Measurements from ENCODE around the gene GP1BB.

GP1BB gene

DNA sequence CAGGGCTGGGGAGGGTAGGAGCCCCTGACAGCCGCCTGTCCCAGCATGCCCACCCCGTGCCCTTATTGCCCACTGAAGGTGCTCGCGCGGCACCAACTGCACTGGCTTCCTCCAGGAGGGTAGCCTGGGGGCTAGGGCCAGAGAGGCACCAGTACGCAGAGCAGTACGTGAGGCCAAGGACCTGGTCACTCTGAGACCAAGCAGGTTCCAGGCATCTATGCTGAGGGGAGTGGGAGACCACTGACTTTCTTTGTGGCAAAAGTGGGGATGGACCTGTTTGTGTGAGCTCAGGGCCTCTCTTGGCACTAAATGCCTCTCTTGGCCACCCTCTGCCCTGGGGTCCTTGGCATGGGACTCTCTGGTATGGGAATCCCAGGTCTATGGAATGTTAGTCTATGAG lies 10.8 kb downstream of the GP1BB start:
- TF ChIP-seq, protein P1, sequence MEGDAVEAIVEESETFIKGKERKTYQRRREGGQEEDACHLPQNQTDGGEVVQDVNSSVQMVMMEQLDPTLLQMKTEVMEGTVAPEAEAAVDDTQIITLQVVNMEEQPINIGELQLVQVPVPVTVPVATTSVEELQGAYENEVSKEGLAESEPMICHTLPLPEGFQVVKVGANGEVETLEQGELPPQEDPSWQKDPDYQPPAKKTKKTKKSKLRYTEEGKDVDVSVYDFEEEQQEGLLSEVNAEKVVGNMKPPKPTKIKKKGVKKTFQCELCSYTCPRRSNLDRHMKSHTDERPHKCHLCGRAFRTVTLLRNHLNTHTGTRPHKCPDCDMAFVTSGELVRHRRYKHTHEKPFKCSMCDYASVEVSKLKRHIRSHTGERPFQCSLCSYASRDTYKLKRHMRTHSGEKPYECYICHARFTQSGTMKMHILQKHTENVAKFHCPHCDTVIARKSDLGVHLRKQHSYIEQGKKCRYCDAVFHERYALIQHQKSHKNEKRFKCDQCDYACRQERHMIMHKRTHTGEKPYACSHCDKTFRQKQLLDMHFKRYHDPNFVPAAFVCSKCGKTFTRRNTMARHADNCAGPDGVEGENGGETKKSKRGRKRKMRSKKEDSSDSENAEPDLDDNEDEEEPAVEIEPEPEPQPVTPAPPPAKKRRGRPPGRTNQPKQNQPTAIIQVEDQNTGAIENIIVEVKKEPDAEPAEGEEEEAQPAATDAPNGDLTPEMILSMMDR (IDR thresholded peaks at IDR 0.05; ENCODE audit: insufficient read depth, low read depth, low read length, missing control alignments): no peak
- DNase-seq (ENCODE audit: low read depth): no peak

DNA sequence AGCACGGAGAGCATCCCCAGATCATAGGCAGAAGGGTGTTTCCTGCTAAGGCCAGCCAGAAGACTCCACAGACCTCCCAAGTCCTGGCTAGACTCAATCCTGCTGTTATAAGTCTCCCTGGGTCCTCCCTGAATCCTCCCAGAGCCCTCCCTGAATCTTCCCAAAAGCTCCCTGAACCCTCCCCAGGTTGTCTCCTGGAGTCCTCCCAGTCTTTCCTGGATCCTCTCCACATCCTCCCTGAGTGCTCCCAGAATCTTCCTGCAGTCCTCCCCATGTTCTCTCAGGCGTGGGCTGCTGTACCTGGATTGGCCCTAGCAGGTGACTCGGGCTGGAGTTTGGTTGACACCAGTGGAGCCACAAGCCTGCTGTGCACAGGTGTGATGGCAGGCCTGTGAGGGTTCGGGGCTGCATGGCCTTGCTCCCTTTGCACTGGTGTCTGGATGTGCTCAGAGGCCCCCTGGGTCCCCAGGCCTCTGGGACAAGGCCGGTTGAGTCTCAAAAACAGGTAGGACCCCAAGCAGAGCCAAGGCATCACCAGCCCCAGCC lies 11.6 kb downstream of the GP1BB start:
- TF ChIP-seq, protein P1 (IDR thresholded peaks at IDR 0.05; ENCODE audit: insufficient read depth, low read depth, low read length, missing control alignments): no peak
- H3K4me3 ChIP-seq (ENCODE audit: low read depth, low read length): no peak overlapping the region
- DNase-seq (ENCODE audit: low read depth): no peak

More for the DNA sequence above, 10.8 kb downstream of the GP1BB start:
- no peak overlapping the region for H3K4me3 ChIP-seq (ENCODE audit: low read depth, low read length)

DNA sequence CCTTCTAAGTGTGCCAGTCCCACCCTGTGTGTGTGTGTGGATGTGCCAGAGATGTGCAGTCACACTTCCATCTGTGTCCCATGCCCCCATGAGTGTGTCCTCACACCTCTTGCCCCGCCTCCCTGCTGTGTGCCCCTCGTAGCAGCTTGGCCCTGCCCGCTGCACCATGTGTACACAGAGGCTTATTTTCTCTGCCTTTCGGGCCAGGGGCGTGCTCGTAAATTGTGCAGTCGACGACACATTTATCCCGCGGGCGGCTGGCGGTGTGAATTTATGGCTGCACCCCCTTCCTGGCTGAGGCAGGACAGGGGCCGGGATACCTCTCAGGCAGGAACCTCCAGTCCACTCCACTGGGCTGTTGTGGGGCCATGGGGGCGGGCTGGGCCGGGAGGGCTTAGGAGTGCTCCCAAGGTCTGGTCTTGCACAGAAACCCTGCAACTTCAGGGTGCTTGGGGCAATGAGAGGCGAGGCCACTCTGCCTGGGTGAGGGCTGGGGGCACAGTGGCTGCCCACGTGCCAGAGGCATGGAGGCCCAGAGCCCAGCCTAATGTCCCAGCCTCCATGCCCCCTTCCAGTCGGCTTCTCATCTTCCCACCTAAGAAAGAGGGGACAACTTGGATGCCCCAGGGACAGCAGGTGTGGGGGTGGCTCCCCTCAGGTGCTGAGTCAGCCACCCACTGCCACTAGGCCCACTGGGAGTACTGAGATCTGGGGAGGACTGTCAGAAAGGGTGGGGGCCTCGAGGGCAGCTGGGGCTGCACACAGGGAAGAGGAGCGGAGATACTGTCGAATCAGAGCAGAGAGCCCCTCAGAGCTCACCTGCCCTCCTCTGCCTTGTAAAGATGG lies 12.5 kb downstream of the GP1BB start:
- no peak for DNase-seq (ENCODE audit: low read depth)
- TF ChIP-seq, protein P1 (IDR thresholded peaks at IDR 0.05; ENCODE audit: insufficient read depth, low read depth, low read length, missing control alignments): no peak
- H3K4me3 ChIP-seq (ENCODE audit: low read depth, low read length): no peak overlapping the region

DNA sequence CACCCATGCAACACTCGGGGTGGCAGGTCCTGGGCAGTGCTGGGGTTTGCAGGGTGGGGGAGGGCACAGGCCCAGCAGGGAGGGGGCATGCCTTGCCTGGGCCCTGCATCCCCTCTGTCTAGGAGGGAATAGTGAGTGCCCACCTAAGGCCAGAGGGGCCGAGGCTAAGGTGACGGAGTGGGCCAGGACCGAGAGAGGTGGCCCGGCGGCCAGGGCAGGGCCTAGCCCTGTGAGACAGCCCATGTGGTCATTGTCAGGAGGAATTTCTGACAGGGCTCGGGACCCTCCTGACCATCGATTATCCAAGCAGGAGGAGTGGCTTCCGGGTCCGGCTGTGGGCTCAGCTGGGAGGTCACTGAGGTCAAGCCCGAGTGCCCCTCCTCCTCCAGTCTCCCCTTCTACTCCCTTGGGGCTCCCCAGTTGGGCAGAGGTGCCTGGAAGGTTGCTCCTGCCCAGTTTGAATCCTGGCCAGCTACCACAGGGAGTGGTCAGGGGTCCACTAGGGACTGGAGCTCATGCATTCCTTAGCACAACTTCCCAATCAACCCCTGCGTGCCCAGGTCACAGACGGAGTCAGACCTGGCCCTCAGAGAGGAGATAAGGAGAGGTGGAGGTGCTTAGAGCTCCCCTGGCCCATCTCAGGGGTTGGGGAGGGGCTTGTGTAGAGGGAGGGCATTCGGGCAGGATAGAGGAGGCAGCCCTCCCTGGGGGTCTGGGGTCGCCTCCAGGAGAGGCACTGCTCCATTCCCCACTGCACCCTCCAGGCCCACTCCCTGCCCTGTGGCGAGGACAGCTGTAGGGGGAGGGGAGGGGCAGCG lies 14.7 kb downstream of the GP1BB start:
- no peak for DNase-seq (ENCODE audit: low read depth)
- no peak overlapping the region for H3K4me3 ChIP-seq (ENCODE audit: low read depth, low read length)
- TF ChIP-seq, protein P1 (IDR thresholded peaks at IDR 0.05; ENCODE audit: insufficient read depth, low read depth, low read length, missing control alignments): no peak

DNA sequence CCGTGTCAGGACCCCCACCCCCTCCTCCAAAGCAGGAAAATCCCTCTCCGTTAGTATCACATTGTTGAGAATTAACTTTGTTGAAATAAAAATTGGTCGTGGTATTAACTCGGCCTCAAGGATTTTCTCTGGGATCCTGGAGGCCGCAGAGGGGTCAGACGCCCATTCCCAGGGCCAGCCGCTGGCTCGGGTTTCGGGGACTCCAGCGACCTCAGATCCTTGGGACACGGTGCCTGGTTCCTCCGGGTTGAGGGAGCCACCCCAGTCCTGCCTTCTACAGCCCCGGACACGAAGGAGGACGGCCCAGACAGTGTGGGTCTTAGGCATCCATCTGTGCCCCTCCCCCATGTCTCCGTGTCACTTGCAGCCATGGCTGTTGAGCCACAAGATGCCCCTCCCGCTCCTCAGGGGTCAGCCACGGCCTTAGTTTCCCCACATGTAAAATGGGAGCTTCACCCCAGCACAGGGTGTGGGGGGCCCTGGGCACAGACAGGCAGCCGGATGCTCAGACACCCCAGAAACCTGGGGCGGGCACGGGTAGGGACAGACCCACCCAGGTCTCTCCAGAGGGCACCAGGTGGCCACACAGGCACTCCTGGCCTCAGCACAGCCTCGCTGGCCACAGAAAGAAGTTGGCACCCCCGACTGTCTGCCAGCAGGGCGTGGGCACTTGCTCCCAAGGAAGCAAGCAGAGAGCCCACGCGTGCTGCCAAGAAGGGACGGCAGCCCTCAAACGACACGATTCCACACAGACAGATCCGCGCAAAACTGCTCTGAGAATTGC lies 15.5 kb downstream of the GP1BB start:
- TF ChIP-seq, protein P1 (IDR thresholded peaks at IDR 0.05; ENCODE audit: insufficient read depth, low read depth, low read length, missing control alignments): no peak
- no peak overlapping the region for H3K4me3 ChIP-seq (ENCODE audit: low read depth, low read length)
- DNase-seq (ENCODE audit: low read depth): no peak

DNA sequence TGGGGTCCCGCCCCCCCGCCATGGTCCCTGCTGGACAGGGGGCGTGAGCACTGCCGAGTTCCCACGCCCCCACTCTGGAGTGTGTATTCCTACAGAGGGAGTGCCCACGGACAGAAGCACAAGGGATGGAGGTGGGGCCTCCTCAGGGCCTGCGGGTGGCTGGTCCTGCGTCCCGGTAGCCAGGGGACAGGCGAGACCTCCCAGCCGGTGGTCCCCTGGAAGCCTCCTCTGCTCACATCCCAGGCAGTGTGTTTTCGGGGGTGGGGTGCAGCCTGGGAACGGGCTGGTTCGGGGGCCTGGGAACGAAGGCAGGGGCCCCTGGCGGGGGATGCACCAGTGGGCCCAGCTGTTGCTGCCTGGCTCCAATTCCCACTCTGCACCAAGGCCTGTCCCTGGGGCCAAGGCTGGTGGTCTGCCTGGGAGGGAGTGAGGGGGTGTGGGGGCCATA lies 16.1 kb downstream of the GP1BB start:
- H3K4me3 ChIP-seq (ENCODE audit: low read depth, low read length): no peak overlapping the region
- DNase-seq (ENCODE audit: low read depth): no peak
- TF ChIP-seq, protein P1 (IDR thresholded peaks at IDR 0.05; ENCODE audit: insufficient read depth, low read depth, low read length, missing control alignments): no peak
